ENCODE data around the gene TXNL1. TPM values are rescaled to one million over a fixed set of nuclear protein-coding genes. Genes with fewer than 3 reads are reported as not detected.
A peak's percentile ranks its signal among the peaks of the same experiment; 100 is the strongest.

Gene TXNL1
- total RNA-seq, 2 experiments from 2014 or later: 41.5 to 41.6 TPM

DNA sequence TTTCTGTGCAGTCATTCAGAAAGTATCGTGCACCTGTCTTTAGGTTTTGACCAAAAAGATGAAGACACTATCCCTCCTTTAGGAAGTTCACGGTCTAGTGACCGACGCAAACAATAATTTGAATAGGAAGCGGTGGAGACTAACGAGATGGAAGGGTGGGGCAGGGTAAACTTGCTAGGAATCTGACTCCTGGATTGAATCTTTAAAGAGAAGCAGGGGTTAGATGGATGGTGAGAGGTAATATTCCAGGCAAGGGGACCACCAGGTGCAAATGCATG is 651 bp upstream of the TXNL1 start:
- TF ChIP-seq CTCF (IDR thresholded peaks at IDR 0.05): no peak
- ChIA-PET POLR2A (interaction anchor here (0.7 to 6.8 kb wide), 2 partner anchors 13 to 104 kb away, joined by 4 to 70 read pairs; partner anchors contain the start of gene WDR7), CTCF (interaction anchor here (0.8 to 2.1 kb wide), 3 partner anchors 11 to 14 kb away, joined by 3 to 5 read pairs (median 3); no protein-coding TSS in a partner anchor)
- Histone ChIP-seq H3K27me3 (ENCODE audit: control insufficient read depth in 1 of 2, insufficient read depth in 2 of 2, low read length in 2 of 2) (no peaks in the 10 kb centered on the region), H3K9me3 (ENCODE audit: control insufficient read depth in 1 of 2, insufficient read depth in 1 of 2, low read length in 2 of 2) (no peaks in the 10 kb centered on the region), H3K36me3 (ENCODE audit: insufficient read depth, low read length) (no peaks in the 10 kb centered on the region), H3K4me3 (ENCODE audit: low read length) (peak overlapping the region; percentile 94), H3K27ac (ENCODE audit: low read depth in 1 of 2, low read length in 2 of 2) (peak overlapping the region; percentile 71 to 76), H3K4me1 (ENCODE audit: insufficient read depth, low read length) (peaks cover 16% of the 10 kb centered on the region)
- H3K4me1 Mint-ChIP-seq (ENCODE audit: low read depth): peaks cover 49% of the 10 kb centered on the region
- no peaks in the 10 kb centered on the region for H3K9me3 Mint-ChIP-seq
- H3K36me3 Mint-ChIP-seq (ENCODE audit: low read depth): peaks cover 37% of the 10 kb centered on the region
- ATAC-seq (ENCODE audit: poor library complexity): no peak
- intact Hi-C loops (cut with DNase I, micrococcal nuclease): loop anchor here (1.0 to 5.0 kb wide), 3 partner anchors 9 to 992 kb away; partner anchors contain the start of gene NARS1 (in 1 of the 2)
- peak overlapping the region; percentile 95 for H3K4me3 Mint-ChIP-seq
- peak overlapping the region; percentile 92 for H3K27ac Mint-ChIP-seq
- no peaks in the 10 kb centered on the region for H3K27me3 Mint-ChIP-seq
- no peak for DNase-seq

DNA sequence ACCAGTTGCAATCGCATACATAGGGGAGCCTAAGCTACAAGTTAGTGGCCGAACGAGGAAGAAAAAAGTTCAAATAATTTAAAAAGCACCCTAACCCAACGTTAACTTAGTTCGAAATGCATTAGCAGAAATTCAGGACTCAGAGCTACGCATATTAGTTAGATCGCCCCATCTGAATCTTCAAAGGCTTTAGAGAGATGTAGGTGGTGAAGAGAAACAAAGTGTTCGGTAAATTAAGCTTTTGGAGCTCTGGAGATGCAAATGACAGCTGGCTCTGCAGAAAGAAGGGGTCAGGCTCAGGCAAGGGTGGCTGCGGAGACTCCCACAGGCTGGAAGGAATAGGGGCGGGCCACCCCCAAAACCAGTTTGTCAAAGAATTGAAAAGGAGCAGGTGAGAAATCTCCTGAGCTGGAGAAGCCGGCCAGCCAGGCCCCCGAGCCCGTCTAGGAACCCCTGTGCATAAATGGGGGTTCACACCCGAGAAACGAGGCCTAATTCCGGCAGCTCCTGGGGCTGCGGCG is 621 bp downstream of the TXNL1 start:
- intact Hi-C loops (cut with DNase I, micrococcal nuclease): loop anchor here (1.0 to 5.0 kb wide), 3 partner anchors 14 to 993 kb away; partner anchors contain the start of genes NARS1 (in 1 of the 2) and WDR7 (in 1 of the 2)
- peak in 4 of 14 experiments; percentile 13 to 39 (median 16) for DNase-seq
- H3K9me3 ChIP-seq (ENCODE audit: control insufficient read depth in 1 of 2, insufficient read depth in 1 of 2, low read length in 2 of 2): no peaks in the 10 kb centered on the region
- ATAC-seq (ENCODE audit: poor library complexity): no peak
- peaks cover 16% of the 10 kb centered on the region for H3K4me1 ChIP-seq (ENCODE audit: insufficient read depth, low read length)
- CTCF ChIA-PET: interaction anchor here (1.4 to 1.8 kb wide), 2 partner anchors 13 to 15 kb away, joined by 3 to 6 read pairs; partner anchors contain the start of gene WDR7
- no peaks in the 10 kb centered on the region for H3K27me3 ChIP-seq (ENCODE audit: control insufficient read depth in 1 of 2, insufficient read depth in 2 of 2, low read length in 2 of 2)
- H3K36me3 ChIP-seq (ENCODE audit: insufficient read depth, low read length): no peaks in the 10 kb centered on the region
- Mint-ChIP-seq H3K27ac (peak overlapping the region; percentile 92), H3K9me3 (no peaks in the 10 kb centered on the region), H3K27me3 (no peaks in the 10 kb centered on the region), H3K4me3 (peak overlapping the region; percentile 95), H3K4me1 (ENCODE audit: low read depth) (peaks cover 55% of the 10 kb centered on the region), H3K36me3 (ENCODE audit: low read depth) (peaks cover 39% of the 10 kb centered on the region)
- H3K4me3 ChIP-seq (ENCODE audit: low read length): peak overlapping the region; percentile 94
- H3K27ac ChIP-seq (ENCODE audit: low read depth in 1 of 2, low read length in 2 of 2): peak overlapping the region; percentile 83 to 91
- no peak for TF ChIP-seq CTCF (IDR thresholded peaks at IDR 0.05)
- POLR2A ChIA-PET: interaction anchor here (1.2 to 6.8 kb wide), 2 partner anchors 14 to 984 kb away, joined by 3 to 70 read pairs; partner anchors contain the start of gene WDR7

DNA sequence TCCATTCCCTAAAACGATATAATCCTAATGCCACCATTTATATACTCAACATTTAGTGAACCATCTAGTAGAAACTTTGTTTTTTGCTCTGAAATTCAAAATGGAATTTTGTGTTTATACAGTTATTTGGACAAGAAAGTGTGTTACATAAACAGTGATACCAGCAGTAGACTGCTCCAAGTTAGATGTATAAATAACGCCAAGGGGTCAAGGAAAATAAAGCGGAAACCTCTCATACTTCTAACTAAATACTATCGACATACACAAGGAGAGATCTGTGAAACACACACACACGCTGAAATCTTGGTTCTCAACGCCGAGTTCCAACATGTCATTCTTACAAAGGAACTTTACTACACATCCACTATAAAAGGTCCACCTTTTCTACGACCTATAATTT is 1.2 kb downstream of the TXNL1 start:
- CTCF ChIA-PET: interaction anchor here (1.8 kb wide), 1 partner anchor 14 kb away, joined by 6 read pairs; the partner anchor contains the start of gene WDR7
- peak overlapping the region; percentile 95 for H3K4me3 Mint-ChIP-seq
- peaks cover 61% of the 10 kb centered on the region for H3K4me1 Mint-ChIP-seq (ENCODE audit: low read depth)
- no peak for DNase-seq
- no peaks in the 10 kb centered on the region for H3K27me3 Mint-ChIP-seq
- Histone ChIP-seq H3K4me1 (ENCODE audit: insufficient read depth, low read length) (peaks cover 16% of the 10 kb centered on the region), H3K9me3 (ENCODE audit: control insufficient read depth in 1 of 2, insufficient read depth in 1 of 2, low read length in 2 of 2) (no peaks in the 10 kb centered on the region), H3K27ac (ENCODE audit: low read depth in 1 of 2, low read length in 2 of 2) (no peak overlapping the region), H3K27me3 (ENCODE audit: control insufficient read depth in 1 of 2, insufficient read depth in 2 of 2, low read length in 2 of 2) (no peaks in the 10 kb centered on the region), H3K4me3 (ENCODE audit: low read length) (peak overlapping the region; percentile 94), H3K36me3 (ENCODE audit: insufficient read depth, low read length) (peaks cover 3% of the 10 kb centered on the region)
- intact Hi-C loops (cut with DNase I, micrococcal nuclease): loop anchor here in 1 of 2 experiments (5.0 kb wide), 1 partner anchor 985 kb away; the partner anchor contains the start of gene NARS1
- TF ChIP-seq CTCF (IDR thresholded peaks at IDR 0.05): no peak
- no peak for ATAC-seq (ENCODE audit: poor library complexity)
- peaks cover 45% of the 10 kb centered on the region for H3K36me3 Mint-ChIP-seq (ENCODE audit: low read depth)
- no peaks in the 10 kb centered on the region for H3K9me3 Mint-ChIP-seq
- peak overlapping the region; percentile 92 for H3K27ac Mint-ChIP-seq
- POLR2A ChIA-PET: interaction anchor here (1.2 to 6.8 kb wide), 2 partner anchors 14 to 985 kb away, joined by 3 to 70 read pairs; partner anchors contain the start of gene WDR7

All from CD4-positive, alpha-beta T cell (primary cell).